Measurements from ENCODE around the gene AP1S2. TPM values are rescaled to one million over a fixed set of nuclear protein-coding genes. Genes with fewer than 3 reads are reported as not detected.

Gene AP1S2
- total RNA-seq, 2 experiments from 2014 or later = 22.6 to 28.8 TPM

GRCh38 chrX:15822922-15823321, 31.7 kb downstream of the AP1S2 start:
- Mint-ChIP-seq H3K4me1 (ENCODE audit: low read depth) (peaks cover 18% of the 10 kb centered on the region), H3K27ac (no peak overlapping the region), H3K9me3 (no peaks in the 10 kb centered on the region), H3K4me3 (no peak overlapping the region), H3K27me3 (no peaks in the 10 kb centered on the region), H3K36me3 (ENCODE audit: low read depth) (peaks cover 32% of the 10 kb centered on the region)
- DNase-seq = no peak
- ChIA-PET CTCF (no interaction called here), POLR2A (no interaction called here)
- no peak for ATAC-seq
- intact Hi-C loops (cut with micrococcal nuclease) = no loop called here
- no peak for TF ChIP-seq CTCF (IDR thresholded peaks at IDR 0.05)

- peaks cover 38% of the 10 kb centered on the region for H3K4me1 Mint-ChIP-seq (ENCODE audit: low read depth)
- H3K9me3 Mint-ChIP-seq = no peaks in the 10 kb centered on the region
- H3K4me3 Mint-ChIP-seq = no peak overlapping the region
- intact Hi-C loops (cut with micrococcal nuclease) = no loop called here
- H3K27me3 Mint-ChIP-seq = no peaks in the 10 kb centered on the region
- H3K36me3 Mint-ChIP-seq (ENCODE audit: low read depth) = peaks cover 42% of the 10 kb centered on the region
- ATAC-seq (peak; percentile 66), DNase-seq (peak; percentile 51)
- peak overlapping the region; percentile 62 for H3K27ac Mint-ChIP-seq
- POLR2A ChIA-PET = interaction anchor here (1.1 kb wide), 1 partner anchor 11 kb away, joined by 3 read pairs; no protein-coding TSS in a partner anchor
- no peak for TF ChIP-seq CTCF (IDR thresholded peaks at IDR 0.05)
- CTCF ChIA-PET = no interaction called here
Measured at GRCh38 chrX:15820106-15821073, 34.2 kb downstream of the AP1S2 start.

GRCh38 chrX:15816886-15817285, 37.7 kb downstream of the AP1S2 start:
- ChIA-PET POLR2A (no interaction called here), CTCF (interaction anchor here (1.0 kb wide), 1 partner anchor 58 kb away, joined by 5 read pairs; no protein-coding TSS in a partner anchor)
- intact Hi-C loops (cut with micrococcal nuclease) = no loop called here
- Mint-ChIP-seq H3K27ac (peak overlapping the region; percentile 86), H3K9me3 (no peaks in the 10 kb centered on the region), H3K4me3 (peak overlapping the region; percentile 17), H3K27me3 (no peaks in the 10 kb centered on the region), H3K36me3 (ENCODE audit: low read depth) (peaks cover 43% of the 10 kb centered on the region), H3K4me1 (ENCODE audit: low read depth) (peaks cover 59% of the 10 kb centered on the region)
- DNase-seq = peak; percentile 66
- no peak for TF ChIP-seq CTCF (IDR thresholded peaks at IDR 0.05)
- ATAC-seq = peak; percentile 68

- Mint-ChIP-seq H3K36me3 (ENCODE audit: low read depth) (peaks cover 43% of the 10 kb centered on the region), H3K4me1 (ENCODE audit: low read depth) (peaks cover 59% of the 10 kb centered on the region), H3K9me3 (no peaks in the 10 kb centered on the region), H3K27me3 (no peaks in the 10 kb centered on the region), H3K27ac (peak overlapping the region; percentile 86), H3K4me3 (no peak overlapping the region)
- intact Hi-C loops (cut with micrococcal nuclease) = no loop called here
- TF ChIP-seq CTCF (IDR thresholded peaks at IDR 0.05) = peak; percentile 28
- ATAC-seq (peak; percentile 22), DNase-seq (no peak)
- POLR2A ChIA-PET = interaction anchor here (1.1 kb wide), 1 partner anchor 9 kb away, joined by 3 read pairs; no protein-coding TSS in a partner anchor
- CTCF ChIA-PET = interaction anchor here (0.9 to 1.0 kb wide), 2 partner anchors 32 to 58 kb away, joined by 3 to 5 read pairs; no protein-coding TSS in a partner anchor
Measured at GRCh38 chrX:15816438-15816809, 38.2 kb downstream of the AP1S2 start.

Data from activated CD8-positive, alpha-beta T cell treated with anti-CD3 and anti-CD28 coated beads for 36 hours (primary cell).